SK-N-SH treated with all-trans-retinoic acid at 6 μM for 48 hours (cell line): Measurements from ENCODE around the gene OR2A12.
"Not testable (repeated sequence)": the region's sequence is repeated elsewhere in the genome, so short reads cannot be mapped to it uniquely, and the experiment has no call there.

Experiments used
- ATAC-seq: fragments of 200-7000 bp; cut with Tn5 transposase; 3 replicates; pipeline ENCODE4 v1.9.1; 2020; ENCODE audit warnings: mild to moderate bottlenecking, moderate library complexity
- BACH2 ChIP-seq: fragments of 250-450 bp; sonication (Bioruptor Pico); IDR thresholded peaks from 2 replicates; pipeline ENCODE4 v1.9.0; 2021; ENCODE audit warnings: mild to moderate bottlenecking, borderline replicate concordance
- CREB5 ChIP-seq: fragments of 250-450 bp; sonication (Bioruptor Pico); IDR thresholded peaks from 2 replicates; pipeline ENCODE4 v1.5.1; 2020; ENCODE audit warnings: low read depth, mild to moderate bottlenecking, moderate library complexity
- CSDC2 ChIP-seq: fragments of 250-450 bp; sonication (Bioruptor Pico); IDR thresholded peaks from 2 replicates; pipeline ENCODE4 v1.5.0; 2020; ENCODE audit warnings: mild to moderate bottlenecking, moderate library complexity
- CSRNP3 ChIP-seq: fragments of 250-450 bp; sonication (Bioruptor Pico); IDR thresholded peaks from 2 replicates; pipeline ENCODE4 v1.5.1; 2021; ENCODE audit warnings: mild to moderate bottlenecking, moderate library complexity
- ESRRG ChIP-seq: fragments of 250-450 bp; sonication (Bioruptor Pico); IDR thresholded peaks from 2 replicates; pipeline ENCODE4 v1.6.1; 2021; ENCODE audit warnings: mild to moderate bottlenecking
- GLIS3 ChIP-seq: fragments of 250-450 bp; sonication (Bioruptor Pico); IDR thresholded peaks from 2 replicates; pipeline ENCODE4 v1.5.0; 2020; ENCODE audit warnings: mild to moderate bottlenecking, moderate library complexity
- ISL1 ChIP-seq: fragments of 250-450 bp; sonication (Bioruptor Pico); IDR thresholded peaks from 2 replicates; pipeline ENCODE4 v2.1.2; 2022; ENCODE audit warnings: mild to moderate bottlenecking, moderate library complexity
- OSR1 ChIP-seq: fragments of 250-450 bp; sonication (Bioruptor Pico); IDR thresholded peaks from 2 replicates; pipeline ENCODE4 v1.8.0; 2022; ENCODE audit warnings: moderate library complexity, mild to moderate bottlenecking, inconsistent platforms
- PATZ1 ChIP-seq: fragments of 250-450 bp; sonication (Bioruptor Pico); IDR thresholded peaks from 2 replicates; pipeline ENCODE4 v1.8.0; 2020; ENCODE audit warnings: mild to moderate bottlenecking, moderate library complexity, borderline replicate concordance
- POU6F1 ChIP-seq: fragments of 250-450 bp; sonication (Bioruptor Pico); IDR thresholded peaks from 2 replicates; pipeline ENCODE4 v1.8.0; 2021; ENCODE audit warnings: low read depth, mild to moderate bottlenecking, moderate library complexity, borderline replicate concordance
- PPARA ChIP-seq: fragments of 250-450 bp; sonication (Bioruptor Pico); IDR thresholded peaks from 2 replicates; pipeline ENCODE4 v1.5.0; 2020; ENCODE audit warnings: mild to moderate bottlenecking, borderline replicate concordance
- RARB ChIP-seq: fragments of 250-450 bp; sonication (Bioruptor Pico); IDR thresholded peaks from 2 replicates; pipeline ENCODE4 v1.8.0; 2021; ENCODE audit warnings: mild to moderate bottlenecking, moderate library complexity
- SNAI2 ChIP-seq: fragments of 250-450 bp; sonication (Bioruptor Pico); IDR thresholded peaks from 2 replicates; pipeline ENCODE4 v1.5.0; 2020; ENCODE audit warnings: mild to moderate bottlenecking, moderate library complexity
- TCF4 ChIP-seq: fragments of 250-450 bp; sonication (Bioruptor Pico); IDR thresholded peaks from 2 replicates; pipeline ENCODE4 v1.8.0; 2021; ENCODE audit warnings: mild to moderate bottlenecking, moderate library complexity, borderline replicate concordance
- TSHZ2 ChIP-seq: fragments of 250-450 bp; sonication (Bioruptor Pico); IDR thresholded peaks from 2 replicates; pipeline ENCODE4 v1.5.0; 2020; ENCODE audit warnings: mild to moderate bottlenecking, moderate library complexity
- ZC3H10 ChIP-seq: fragments of 250-450 bp; sonication (Bioruptor Pico); IDR thresholded peaks from 2 replicates; pipeline ENCODE4 v1.5.1; 2021; ENCODE audit warnings: mild to moderate bottlenecking, moderate library complexity
- ZFP3 ChIP-seq: fragments of 250-450 bp; sonication (Bioruptor Pico); IDR thresholded peaks from 2 replicates; pipeline ENCODE4 v1.5.0; 2020; ENCODE audit warnings: mild to moderate bottlenecking, moderate library complexity
- ZFP30 ChIP-seq: fragments of 450-650 bp; formaldehyde crosslinking; IDR thresholded peaks from 2 replicates; pipeline ENCODE4 v1.5.0; 2022; ENCODE audit warnings: mild to moderate bottlenecking, moderate library complexity
- ZNF565 ChIP-seq: fragments of 450-650 bp; formaldehyde crosslinking; conservative IDR thresholded peaks from 2 replicates; pipeline ENCODE4 v1.5.0; 2020; ENCODE audit warnings: low read depth, mild to moderate bottlenecking, moderate library complexity
- ZNF70 ChIP-seq: fragments of 450-650 bp; formaldehyde crosslinking; IDR thresholded peaks from 2 replicates; pipeline ENCODE4 v1.5.0; 2020; ENCODE audit warnings: mild to moderate bottlenecking, moderate library complexity
- ZNF8 ChIP-seq: fragments of 450-650 bp; formaldehyde crosslinking; IDR thresholded peaks from 2 replicates; pipeline ENCODE4 v1.5.0; 2020; ENCODE audit warnings: mild to moderate bottlenecking, moderate library complexity

Gene OR2A12

GRCh38 chr7:144127714-144128334 lies 41.7 kb downstream of the OR2A12 start:
- ATAC-seq: peak; percentile 99

GRCh38 chr7:144129601-144130000 lies 43.5 kb downstream of the OR2A12 start:
- ATAC-seq: not testable (repeated sequence)

More at GRCh38 chr7:144127714-144128334, 41.7 kb downstream of the OR2A12 start:
- TF ChIP-seq SNAI2: no peak
- no peak for TF ChIP-seq RARB (CRISPR knock-in tag)
- no peak for TF ChIP-seq GLIS3 (CRISPR knock-in tag)
- TF ChIP-seq OSR1 (CRISPR knock-in tag): no peak

- TF ChIP-seq PATZ1 (CRISPR knock-in tag) (no peak), PPARA (CRISPR knock-in tag) (no peak), ZFP3 (no peak), ZC3H10 (CRISPR knock-in tag) (no peak), CREB5 (no peak), ZNF8 (CRISPR knock-in tag) (no peak), CSRNP3 (CRISPR knock-in tag) (no peak), ZNF70 (no peak), CSDC2 (CRISPR knock-in tag) (no peak), SNAI2 (no peak), GLIS3 (CRISPR knock-in tag) (no peak), ESRRG (CRISPR knock-in tag) (no peak), POU6F1 (CRISPR knock-in tag) (no peak), ISL1 (CRISPR knock-in tag) (no peak), BACH2 (CRISPR knock-in tag) (no peak), RARB (CRISPR knock-in tag) (no peak), ZNF565 (CRISPR knock-in tag) (no peak), TCF4 (no peak), ZFP30 (no peak), TSHZ2 (CRISPR knock-in tag) (no peak)
- TF ChIP-seq, all 23 proteins: peak for 0
- no peak for ATAC-seq
Measured at GRCh38 chr7:144130730-144131129, 44.7 kb downstream of the OR2A12 start.

- no peak for ATAC-seq
- TF ChIP-seq ZNF565 (CRISPR knock-in tag) (no peak), ESRRG (CRISPR knock-in tag) (no peak), TSHZ2 (CRISPR knock-in tag) (no peak), PPARA (CRISPR knock-in tag) (no peak), RARB (CRISPR knock-in tag) (no peak), ZNF70 (no peak), ZFP30 (no peak)
- TF ChIP-seq, all 23 proteins: peak for 0
Measured at GRCh38 chr7:144132262-144132661, 46.2 kb downstream of the OR2A12 start.
